Measurements from ENCODE around the gene TIAM1.
A peak's percentile ranks its signal among the peaks of the same experiment; 100 is the strongest.

The TIAM1 gene

GRCh38 chr21:31078216-31078615, 265.8 kb downstream of the TIAM1 start:
- H3K4me1 ChIP-seq, result 0 out of 20 replicates have a peak, but pooled peaks cover 0 to 3% (median 0%) of the 10 kb centered on the region in 10 experiments
- no peaks in the 10 kb centered on the region for H3K27me3 ChIP-seq
- no peak overlapping the region for H3K4me3 ChIP-seq
- no peaks in the 10 kb centered on the region for H4K20me1 ChIP-seq
- H3K36me3 ChIP-seq, result no peaks in the 10 kb centered on the region
- no peak overlapping the region for H3K9ac ChIP-seq
- TF ChIP-seq Cebpa-rat (IDR thresholded peaks at IDR 0.05), result no peak
- no peak overlapping the region for H3K4me2 ChIP-seq
- peaks cover 0 to 8% (median 0%) of the 10 kb centered on the region in 11 experiments; a peak in 1 of 22 replicates for H3K9me3 ChIP-seq (replicated peaks in 1 of 11)
- H3K27ac ChIP-seq, result no peak overlapping the region

DNA sequence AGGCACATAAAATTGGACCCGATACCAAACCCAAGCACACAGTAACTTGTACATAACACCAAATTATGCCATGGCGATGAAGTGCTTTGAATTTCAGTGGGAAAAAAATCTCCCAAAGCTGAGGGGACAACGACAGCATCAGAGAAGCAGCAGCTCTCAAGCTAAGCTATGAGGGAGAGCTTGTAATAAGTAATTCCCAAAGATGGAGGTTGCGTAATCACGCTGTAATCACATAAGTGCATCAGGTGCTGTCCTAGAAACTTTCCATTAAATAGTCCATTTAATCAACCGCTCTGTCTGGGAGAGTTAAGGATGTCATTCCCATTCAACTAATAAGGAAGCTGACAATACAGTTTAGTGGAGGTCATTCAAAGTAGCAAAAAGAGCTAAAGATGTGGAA, 268.2 kb downstream of the TIAM1 start:
- H3K9me3 ChIP-seq (replicated peaks in 1 of 11), result 0 out of 22 replicates have a peak, but pooled peaks cover 0 to 3% (median 0%) of the 10 kb centered on the region in 11 experiments
- no peak overlapping the region for H3K9ac ChIP-seq
- H3K36me3 ChIP-seq, result no peaks in the 10 kb centered on the region
- no peak overlapping the region for H3K4me3 ChIP-seq
- H4K20me1 ChIP-seq, result no peaks in the 10 kb centered on the region
- H3K4me2 ChIP-seq, result no peak overlapping the region
- peak in 10 of 11 experiments; percentile 43 to 97 (median 70); a peak in 15 of 22 replicates for TF ChIP-seq Cebpa-rat (IDR thresholded peaks at IDR 0.05)
- no peaks in the 10 kb centered on the region for H3K27me3 ChIP-seq
- H3K4me1 ChIP-seq, result 0 out of 20 replicates have a peak, but pooled peaks cover 0 to 3% (median 0%) of the 10 kb centered on the region in 10 experiments
- H3K27ac ChIP-seq, result no peak overlapping the region

DNA sequence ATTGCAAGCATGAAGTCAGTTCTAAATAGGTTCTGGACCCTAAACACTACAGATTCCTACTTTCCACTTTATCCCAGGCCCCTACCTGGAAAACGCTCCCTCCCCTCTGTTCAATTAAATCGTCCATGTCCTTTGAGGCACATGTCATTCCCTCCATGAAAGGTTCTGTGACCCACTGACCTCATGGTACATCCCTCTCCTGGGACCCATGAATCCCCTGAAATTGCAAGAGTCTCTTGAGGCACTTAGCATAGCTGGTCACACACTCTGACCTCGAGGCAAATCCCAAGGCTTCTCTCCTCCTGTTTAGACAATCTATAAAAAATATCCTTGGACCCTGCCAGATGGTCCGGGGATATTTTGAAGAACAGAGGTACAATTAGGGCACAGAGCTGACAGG, 271.5 kb downstream of the TIAM1 start:
- no peak overlapping the region for H3K4me3 ChIP-seq
- H3K4me1 ChIP-seq, result 0 out of 20 replicates have a peak, but pooled peaks cover 0 to 3% (median 0%) of the 10 kb centered on the region in 10 experiments
- no peak overlapping the region for H3K27ac ChIP-seq
- H3K36me3 ChIP-seq, result no peaks in the 10 kb centered on the region
- H3K9ac ChIP-seq, result no peak overlapping the region
- no peak overlapping the region for H3K4me2 ChIP-seq
- TF ChIP-seq Cebpa-rat (IDR thresholded peaks at IDR 0.05), result no peak
- H3K9me3 ChIP-seq (replicated peaks in 1 of 11), result no peaks in the 10 kb centered on the region
- no peaks in the 10 kb centered on the region for H4K20me1 ChIP-seq
- H3K27me3 ChIP-seq, result no peaks in the 10 kb centered on the region

All from BLaER1 treated with 17β-estradiol and CSF1 and Interleukin-3, amounts not matched to agents 10 nM and 100 nM (cell line).